Left lung (tissue), 10 donors: Measurements from ENCODE around the gene PKNOX2. TPM values are rescaled to one million over a fixed set of nuclear protein-coding genes. Genes with fewer than 3 reads are reported as not detected.

Experiments used
- ATAC-seq: fragments of 200-7000 bp; cut with Tn5 transposase; one replicate; pipeline ENCODE4 v1.9.1; 2020; ENCODE audit warnings: moderate library complexity
- DNase-seq, 4 donors: peaks; one replicate each; pipeline ENCODE4 v3.0.0-alpha.2; 2013 to 2020
- H3K27ac ChIP-seq, 2 donors: fragments of 200-600 bp; sonication (generic) in 1 of 2; one replicate each; pipeline versions ENCODE4 v1.5.0 to v1.8.0; 2020 to 2021
- H3K27me3 ChIP-seq, 2 donors: fragments of 200-600 bp; sonication (generic) in 1 of 2; one replicate each; pipeline versions ENCODE4 v1.5.0 to v1.8.0; 2020 to 2021
- H3K36me3 ChIP-seq, 2 donors: fragments of 200-600 bp; sonication (generic) in 1 of 2; one replicate each; pipeline versions ENCODE4 v1.5.0 to v1.8.0; 2020 to 2021
- H3K4me1 ChIP-seq, 2 donors: fragments of 200-600 bp; one replicate each; pipeline ENCODE4 v1.8.0; 2021
- H3K4me3 ChIP-seq, 2 donors: fragments of 200-600 bp; sonication (generic) in 1 of 2; one replicate each; pipeline versions ENCODE4 v1.5.0 to v1.8.0; 2020 to 2021; ENCODE audit warnings: mild to moderate bottlenecking in 1 of 2
- H3K9me3 ChIP-seq, 2 donors: fragments of 200-600 bp; sonication (generic) in 1 of 2; one replicate each; pipeline versions ENCODE4 v1.5.0 to v1.8.0; 2020 to 2021
- intact Hi-C, 2 donors: fragments of 100-400 bp; cut with DNase I; formaldehyde crosslinking; loops; one replicate each; pipeline versions ENCODE4 v1.11.2 to v1.14.2; 2022
- polyA plus RNA-seq, 6 donors: library from polyadenylated mRNA; unstranded; fragments of 120-200 nt; gene quantifications; one replicate each; pipeline ENCODE4 v1.2.1, GENCODE V29; 2013; ENCODE audit not compliant: insufficient read length in 6 of 6
- total RNA-seq, 2 donors: library from RNA; stranded (reverse); fragmentation: NEBNext Ultra II Directional; extraction: Animal tissue kit (Norgen Biotek cat#: 25700); gene quantifications; one replicate each; pipeline ENCODE4 v1.2.1, GENCODE V29; 2021
- TF ChIP-seq, protein P1 (sequence below), 2 donors: fragments of 200-600 bp; sonication (generic) in 1 of 2; IDR thresholded peaks; one replicate each; pipeline versions ENCODE4 v1.5.0 to v1.8.0; 2021; ENCODE audit warnings: antibody characterized with exemption in 2 of 2
- donor health status: DM: no; HTN: yes; CAD: no.
- donor health status: DM: no; HTN: no; CAD: no.

PKNOX2 gene
- total and polyA plus RNA-seq, 8 donors = 6.7 to 18.9 (median 16.7) TPM

DNA sequence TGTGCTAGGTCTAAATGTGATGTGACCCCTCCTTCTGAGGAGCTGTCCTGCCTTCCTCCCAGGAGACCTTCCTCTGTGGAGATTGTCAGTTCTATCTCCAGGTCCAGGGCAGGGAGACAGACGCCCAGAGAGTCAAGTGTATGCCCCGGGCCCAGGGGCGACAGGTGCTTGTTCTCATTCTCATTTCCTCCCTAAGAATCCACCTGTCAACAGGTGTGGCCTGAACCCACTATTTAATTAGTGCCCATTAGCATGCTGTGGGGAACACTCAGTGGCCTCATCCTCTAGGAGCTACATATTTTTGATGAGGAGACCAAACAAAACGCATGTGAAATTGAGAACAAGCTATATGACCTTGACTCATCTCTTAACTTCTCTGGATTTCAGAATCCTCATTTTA is 9.5 kb downstream of the PKNOX2 start:
- DNase-seq (no peak), ATAC-seq (no peak)
- Histone ChIP-seq H3K4me1 (no peaks in the 10 kb centered on the region), H3K27ac (no peak overlapping the region), H3K27me3 (peaks cover 0 to 62% of the 10 kb centered on the region in 2 donors), H3K36me3 (no peaks in the 10 kb centered on the region), H3K4me3 (no peak overlapping the region), H3K9me3 (no peaks in the 10 kb centered on the region)
- TF ChIP-seq, protein P1, sequence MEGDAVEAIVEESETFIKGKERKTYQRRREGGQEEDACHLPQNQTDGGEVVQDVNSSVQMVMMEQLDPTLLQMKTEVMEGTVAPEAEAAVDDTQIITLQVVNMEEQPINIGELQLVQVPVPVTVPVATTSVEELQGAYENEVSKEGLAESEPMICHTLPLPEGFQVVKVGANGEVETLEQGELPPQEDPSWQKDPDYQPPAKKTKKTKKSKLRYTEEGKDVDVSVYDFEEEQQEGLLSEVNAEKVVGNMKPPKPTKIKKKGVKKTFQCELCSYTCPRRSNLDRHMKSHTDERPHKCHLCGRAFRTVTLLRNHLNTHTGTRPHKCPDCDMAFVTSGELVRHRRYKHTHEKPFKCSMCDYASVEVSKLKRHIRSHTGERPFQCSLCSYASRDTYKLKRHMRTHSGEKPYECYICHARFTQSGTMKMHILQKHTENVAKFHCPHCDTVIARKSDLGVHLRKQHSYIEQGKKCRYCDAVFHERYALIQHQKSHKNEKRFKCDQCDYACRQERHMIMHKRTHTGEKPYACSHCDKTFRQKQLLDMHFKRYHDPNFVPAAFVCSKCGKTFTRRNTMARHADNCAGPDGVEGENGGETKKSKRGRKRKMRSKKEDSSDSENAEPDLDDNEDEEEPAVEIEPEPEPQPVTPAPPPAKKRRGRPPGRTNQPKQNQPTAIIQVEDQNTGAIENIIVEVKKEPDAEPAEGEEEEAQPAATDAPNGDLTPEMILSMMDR (IDR thresholded peaks at IDR 0.05) = no peak
- intact Hi-C loops = no loop called here

DNA sequence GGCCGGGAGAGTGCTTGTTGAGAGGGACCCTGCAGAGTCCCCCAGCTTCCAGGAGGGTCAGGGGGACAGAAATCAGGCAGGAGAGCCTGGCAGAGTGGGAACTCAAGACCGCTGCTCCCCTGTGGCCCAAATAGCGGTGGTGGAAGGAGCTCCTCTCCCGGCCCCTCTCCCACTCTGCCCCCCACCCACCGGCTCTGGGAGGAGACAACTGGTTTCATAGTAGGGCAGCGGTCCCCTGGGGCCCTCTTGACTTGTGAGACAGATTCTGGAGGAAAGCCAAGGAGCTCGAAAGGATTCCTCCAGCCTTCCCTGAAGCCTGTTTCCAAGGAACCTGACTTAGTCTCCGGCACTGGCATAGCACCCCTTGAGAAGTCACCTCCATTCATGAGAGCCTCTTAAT is 10.1 kb downstream of the PKNOX2 start:
- H3K4me3 ChIP-seq = no peak overlapping the region
- H3K27ac ChIP-seq = no peak overlapping the region
- DNase-seq = no peak
- intact Hi-C loops = no loop called here
- no peak for ATAC-seq
- H3K36me3 ChIP-seq = no peaks in the 10 kb centered on the region
- H3K9me3 ChIP-seq = no peaks in the 10 kb centered on the region
- peaks cover 0 to 64% of the 10 kb centered on the region in 2 donors for H3K27me3 ChIP-seq
- TF ChIP-seq, protein P1 (IDR thresholded peaks at IDR 0.05) = no peak
- H3K4me1 ChIP-seq = no peaks in the 10 kb centered on the region

DNA sequence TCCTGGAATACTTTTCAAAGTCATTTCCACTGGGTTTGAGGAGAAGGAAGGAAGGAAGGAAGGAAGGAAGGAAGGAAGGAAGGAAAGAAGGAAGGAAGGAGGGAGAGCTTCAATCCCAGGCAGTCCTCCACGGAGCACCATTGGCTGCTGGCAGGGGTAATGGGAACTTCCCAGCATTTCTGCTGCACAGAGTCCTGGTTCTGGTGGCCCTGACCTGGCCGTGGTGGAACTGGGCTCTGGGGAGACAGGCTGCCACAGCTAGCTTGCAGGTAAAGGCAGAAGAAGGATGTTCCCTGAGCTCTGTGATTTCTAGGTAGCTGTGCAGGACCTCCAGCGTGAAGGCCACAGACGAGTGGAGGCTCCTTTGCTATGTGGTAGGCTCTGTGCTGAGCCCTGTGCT is 10.6 kb downstream of the PKNOX2 start:
- no peak for ATAC-seq
- H3K4me1 ChIP-seq = no peaks in the 10 kb centered on the region
- no peak for DNase-seq
- intact Hi-C loops = no loop called here
- H3K27me3 ChIP-seq = peaks cover 0 to 60% of the 10 kb centered on the region in 2 donors
- no peaks in the 10 kb centered on the region for H3K36me3 ChIP-seq
- no peaks in the 10 kb centered on the region for H3K9me3 ChIP-seq
- no peak overlapping the region for H3K4me3 ChIP-seq
- no peak overlapping the region for H3K27ac ChIP-seq
- TF ChIP-seq, protein P1 (IDR thresholded peaks at IDR 0.05) = no peak

DNA sequence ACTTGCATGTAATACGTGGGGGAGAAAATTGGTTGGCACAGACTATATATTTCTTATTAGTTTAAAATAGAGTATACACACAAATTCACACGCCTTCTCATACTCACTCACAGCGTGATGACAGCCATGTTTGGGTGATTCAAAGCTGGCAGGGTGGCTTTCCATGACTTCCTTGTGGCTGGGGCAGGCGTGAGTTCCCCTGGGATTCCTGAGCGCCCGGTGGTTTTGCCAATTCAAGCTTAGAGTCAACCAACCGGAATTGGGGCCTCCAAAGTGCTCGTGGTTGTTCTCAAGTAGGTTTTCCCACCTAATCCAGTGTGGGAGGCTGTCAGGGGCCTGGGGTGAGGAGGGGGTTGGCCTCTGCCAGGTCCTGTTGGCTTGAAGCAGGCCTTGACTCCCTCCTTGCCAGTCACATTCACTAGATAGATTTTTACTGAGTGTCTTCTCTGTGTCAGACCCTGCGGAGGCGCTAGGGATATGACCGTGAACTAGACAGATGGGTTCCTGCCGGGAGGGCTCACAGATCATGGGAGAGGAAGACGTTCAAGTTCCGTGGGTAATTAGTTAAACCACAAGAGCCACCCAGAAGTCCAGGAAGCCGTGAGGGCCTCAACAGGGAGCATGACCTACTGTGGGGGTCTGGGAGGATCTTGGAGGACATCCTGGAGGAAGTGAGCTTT is 11.5 kb downstream of the PKNOX2 start:
- Histone ChIP-seq H3K4me1 (no peaks in the 10 kb centered on the region), H3K4me3 (no peak overlapping the region), H3K27ac (no peak overlapping the region), H3K27me3 (peaks cover 0 to 55% of the 10 kb centered on the region in 2 donors), H3K36me3 (no peaks in the 10 kb centered on the region), H3K9me3 (no peaks in the 10 kb centered on the region)
- TF ChIP-seq, protein P1 (IDR thresholded peaks at IDR 0.05) = no peak
- DNase-seq (no peak), ATAC-seq (no peak)
- intact Hi-C loops = no loop called here

DNA sequence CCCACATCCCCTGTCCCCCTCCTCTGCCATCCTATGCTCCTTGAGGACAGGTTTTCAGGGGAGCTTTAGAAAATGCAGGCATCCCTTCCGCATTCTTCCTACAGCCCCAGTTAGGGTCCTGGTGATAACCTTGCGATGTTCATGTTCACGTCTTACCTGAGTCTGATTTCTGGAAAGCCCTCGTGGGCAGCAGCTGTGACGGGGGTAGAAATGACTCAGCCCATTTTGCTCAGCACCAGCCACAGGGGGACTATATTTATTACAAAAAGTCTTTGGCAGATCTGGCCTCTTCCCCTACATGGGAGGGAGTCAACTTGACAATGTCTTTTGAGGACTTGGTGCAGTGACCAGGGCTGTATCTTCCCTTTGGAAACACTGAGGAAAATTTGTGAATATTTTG is 12.3 kb downstream of the PKNOX2 start:
- intact Hi-C loops = no loop called here
- Histone ChIP-seq H3K9me3 (no peaks in the 10 kb centered on the region), H3K27ac (no peak overlapping the region), H3K4me1 (no peaks in the 10 kb centered on the region), H3K36me3 (no peaks in the 10 kb centered on the region), H3K4me3 (no peak overlapping the region), H3K27me3 (peaks cover 0 to 47% of the 10 kb centered on the region in 2 donors)
- DNase-seq (no peak), ATAC-seq (no peak)
- TF ChIP-seq, protein P1 (IDR thresholded peaks at IDR 0.05) = no peak
